Mononuclear cell (primary cell): Measurements from ENCODE around the gene ZNF593OS. TPM values are rescaled to one million over a fixed set of nuclear protein-coding genes. Genes with fewer than 3 reads are reported as not detected.

Experiments used
- H3K27me3 ChIP-seq: 2 replicates; pipeline ENCODE4 v1.6.0; 2011; ENCODE audit warnings: low read length, control low read depth; ENCODE audit not compliant: insufficient read depth
- H3K4me1 ChIP-seq: 2 replicates; pipeline ENCODE4 v1.5.1; 2011; ENCODE audit warnings: mild to moderate bottlenecking, low read length, control low read depth; ENCODE audit not compliant: insufficient read depth
- H3K4me3 ChIP-seq: 2 replicates; pipeline ENCODE4 v1.5.1; 2011; ENCODE audit warnings: mild to moderate bottlenecking, low read length, moderate library complexity
- H3K9me3 ChIP-seq: 2 replicates; pipeline ENCODE4 v1.5.1; 2011; ENCODE audit warnings: low read depth, mild to moderate bottlenecking, control low read depth, low read length
- total RNA-seq: library from RNA; depleted of rRNA; stranded (reverse); fragments of >200 nt; gene quantifications from one replicate; pipeline ENCODE4 v1.2.3, GENCODE V29; 2012

Gene ZNF593OS
- total RNA-seq, 1 donor, result not detected

GRCh38 chr1:26190373-26190987 is 18.8 kb upstream of the ZNF593OS start, which contains the start of gene CATSPER4:
TSS of gene CATSPER4 (plus strand) at chr1:26190602. CDS start at chr1:26190628, 26 bp downstream.
- Histone ChIP-seq H3K27me3 (no peaks in the 10 kb centered on the region), H3K4me3 (no peak within 1 kb of the TSS), H3K9me3 (no peaks in the 10 kb centered on the region), H3K4me1 (no peaks in the 10 kb centered on the region)

- Histone ChIP-seq H3K9me3 (no peaks in the 10 kb centered on the region), H3K27me3 (no peaks in the 10 kb centered on the region), H3K4me3 (no peak overlapping the region), H3K4me1 (no peaks in the 10 kb centered on the region)
These were observed 18.2 kb upstream of the ZNF593OS start for GRCh38 chr1:26189751-26190275.

- Histone ChIP-seq H3K4me1 (no peaks in the 10 kb centered on the region), H3K27me3 (no peaks in the 10 kb centered on the region), H3K4me3 (no peak overlapping the region), H3K9me3 (no peaks in the 10 kb centered on the region)
These were observed 17.7 kb upstream of the ZNF593OS start for GRCh38 chr1:26189331-26189730.

- no peaks in the 10 kb centered on the region for H3K9me3 ChIP-seq
- no peaks in the 10 kb centered on the region for H3K4me1 ChIP-seq
- no peaks in the 10 kb centered on the region for H3K27me3 ChIP-seq
- H3K4me3 ChIP-seq, result no peak overlapping the region
These were observed 16.8 kb upstream of the ZNF593OS start for GRCh38 chr1:26188477-26188876.

- H3K27me3 ChIP-seq, result no peaks in the 10 kb centered on the region
- H3K4me3 ChIP-seq, result no peak overlapping the region
- H3K4me1 ChIP-seq, result no peaks in the 10 kb centered on the region
- H3K9me3 ChIP-seq, result no peaks in the 10 kb centered on the region
These were observed 16.2 kb upstream of the ZNF593OS start for GRCh38 chr1:26187882-26188281.

GRCh38 chr1:26184883-26185282 is 13.3 kb upstream of the ZNF593OS start:
- H3K9me3 ChIP-seq, result no peaks in the 10 kb centered on the region
- no peaks in the 10 kb centered on the region for H3K4me1 ChIP-seq
- no peaks in the 10 kb centered on the region for H3K27me3 ChIP-seq
- H3K4me3 ChIP-seq, result no peak overlapping the region

GRCh38 chr1:26184086-26184485 is 12.5 kb upstream of the ZNF593OS start:
- Histone ChIP-seq H3K9me3 (no peaks in the 10 kb centered on the region), H3K4me1 (no peaks in the 10 kb centered on the region), H3K4me3 (no peak overlapping the region), H3K27me3 (no peaks in the 10 kb centered on the region)

- Histone ChIP-seq H3K4me3 (no peak overlapping the region), H3K4me1 (no peaks in the 10 kb centered on the region), H3K9me3 (no peaks in the 10 kb centered on the region), H3K27me3 (no peaks in the 10 kb centered on the region)
These were observed 10.7 kb upstream of the ZNF593OS start for GRCh38 chr1:26182383-26182696.

- Histone ChIP-seq H3K4me1 (no peaks in the 10 kb centered on the region), H3K9me3 (no peaks in the 10 kb centered on the region), H3K4me3 (no peak overlapping the region), H3K27me3 (no peaks in the 10 kb centered on the region)
These were observed 10.2 kb upstream of the ZNF593OS start for GRCh38 chr1:26181586-26182382.

GRCh38 chr1:26180010-26180506 is 8.4 kb upstream of the ZNF593OS start:
- Histone ChIP-seq H3K4me1 (no peaks in the 10 kb centered on the region), H3K27me3 (no peaks in the 10 kb centered on the region), H3K9me3 (no peaks in the 10 kb centered on the region), H3K4me3 (no peak overlapping the region)

- H3K9me3 ChIP-seq, result no peaks in the 10 kb centered on the region
- no peaks in the 10 kb centered on the region for H3K27me3 ChIP-seq
- H3K4me3 ChIP-seq, result no peak within 1 kb of the TSS
- H3K4me1 ChIP-seq, result no peaks in the 10 kb centered on the region
These were observed 5.6 kb upstream of the ZNF593OS start, which contains the start of gene CNKSR1 for GRCh38 chr1:26177182-26177684. TSS of gene CNKSR1 (plus strand) at chr1:26177491. CDS start at chr1:26177548, 57 bp downstream.

- no peaks in the 10 kb centered on the region for H3K27me3 ChIP-seq
- no peaks in the 10 kb centered on the region for H3K9me3 ChIP-seq
- H3K4me3 ChIP-seq, result no peak overlapping the region
- H3K4me1 ChIP-seq, result peaks cover 4% of the 10 kb centered on the region
These were observed 3.7 kb upstream of the ZNF593OS start for GRCh38 chr1:26175346-26175745.

GRCh38 chr1:26170472-26170821 is 1.2 kb downstream of the ZNF593OS start:
- H3K4me1 ChIP-seq, result peaks cover 16% of the 10 kb centered on the region
- H3K4me3 ChIP-seq, result peak overlapping the region; percentile 69

GRCh38 chr1:26169669-26170471 is 1.8 kb downstream of the ZNF593OS start, which contains the start of gene ZNF593:
TSS of gene ZNF593 (plus strand) at chr1:26169908. CDS start at chr1:26169984, 76 bp downstream.
- Histone ChIP-seq H3K4me3 (peak within 1 kb of the TSS; percentile 69), H3K27me3 (no peaks in the 10 kb centered on the region), H3K4me1 (peaks cover 16% of the 10 kb centered on the region), H3K9me3 (no peaks in the 10 kb centered on the region)

More at GRCh38 chr1:26170472-26170821, 1.2 kb downstream of the ZNF593OS start:
- Histone ChIP-seq H3K9me3 (no peaks in the 10 kb centered on the region), H3K27me3 (no peaks in the 10 kb centered on the region)

- Histone ChIP-seq H3K27me3 (no peaks in the 10 kb centered on the region), H3K4me1 (peaks cover 21% of the 10 kb centered on the region), H3K4me3 (no peak overlapping the region), H3K9me3 (no peaks in the 10 kb centered on the region)
These were observed 2.5 kb downstream of the ZNF593OS start for GRCh38 chr1:26169198-26169554.
